Nephron (organoid): ENCODE measurements around the gene WLS.

Experiments
- H3K27ac Mint-ChIP-seq, 3 experiments: 2 replicates each; pipeline ENCODE4 v1.8.0; 2020; ENCODE audit warnings: mixed read lengths in 3 of 3, mild to moderate bottlenecking in 2 of 3, moderate library complexity in 1 of 3
- H3K27me3 Mint-ChIP-seq: 2 replicates; pipeline ENCODE4 v1.8.0; 2021; ENCODE audit warnings: low read depth, mild to moderate bottlenecking, moderate library complexity, mixed read lengths
- H3K36me3 Mint-ChIP-seq: 2 replicates; pipeline ENCODE4 v1.8.0; 2020; ENCODE audit warnings: low read depth, mixed read lengths
- H3K4me1 Mint-ChIP-seq: 2 replicates; pipeline ENCODE4 v1.8.0; 2020; ENCODE audit warnings: mixed read lengths
- H3K4me3 Mint-ChIP-seq, 3 experiments: 2 replicates each; pipeline ENCODE4 v1.8.0; 2020; ENCODE audit warnings: mild to moderate bottlenecking in 3 of 3, mixed read lengths in 3 of 3, moderate library complexity in 2 of 3
- H3K9me3 Mint-ChIP-seq: 2 replicates; pipeline ENCODE4 v1.8.0; 2020; ENCODE audit warnings: mixed read lengths
- CTCF ChIP-seq, 3 experiments: fragments of 200-600 bp; sonication (generic); IDR thresholded peaks; one replicate each; pipeline ENCODE4 v1.5.0; 2021; ENCODE audit warnings: antibody characterized with exemption in 3 of 3; ENCODE audit not compliant: unreplicated experiment in 3 of 3

WLS gene

GRCh38 chr1:68148631-68149030 is 83.7 kb downstream of the WLS start:
- peaks cover 52% of the 10 kb centered on the region for H3K36me3 Mint-ChIP-seq
- H3K9me3 Mint-ChIP-seq: no peaks in the 10 kb centered on the region
- no peak overlapping the region for H3K4me3 Mint-ChIP-seq
- peaks cover 32% of the 10 kb centered on the region for H3K4me1 Mint-ChIP-seq
- no peaks in the 10 kb centered on the region for H3K27me3 Mint-ChIP-seq
- TF ChIP-seq CTCF (IDR thresholded peaks at IDR 0.05; ENCODE audit: unreplicated experiment in 3 of 3): no peak
- H3K27ac Mint-ChIP-seq: peak overlapping the region in 2 of 3 experiments; percentile 28 to 92

- no peaks in the 10 kb centered on the region for H3K27me3 Mint-ChIP-seq
- H3K4me1 Mint-ChIP-seq: peaks cover 32% of the 10 kb centered on the region
- H3K9me3 Mint-ChIP-seq: no peaks in the 10 kb centered on the region
- no peak overlapping the region for H3K4me3 Mint-ChIP-seq
- peaks cover 52% of the 10 kb centered on the region for H3K36me3 Mint-ChIP-seq
- TF ChIP-seq CTCF (IDR thresholded peaks at IDR 0.05; ENCODE audit: unreplicated experiment in 3 of 3): no peak
- H3K27ac Mint-ChIP-seq: peak overlapping the region; percentile 71 to 92 (median 86)
Measured at GRCh38 chr1:68147534-68148171, 84.7 kb downstream of the WLS start.

GRCh38 chr1:68145418-68146126 is 86.8 kb downstream of the WLS start:
- no peak for TF ChIP-seq CTCF (IDR thresholded peaks at IDR 0.05; ENCODE audit: unreplicated experiment in 3 of 3)
- Mint-ChIP-seq H3K9me3 (no peaks in the 10 kb centered on the region), H3K27ac (peak overlapping the region; percentile 42 to 86 (median 57))

GRCh38 chr1:68144856-68145255 is 87.5 kb downstream of the WLS start:
- Mint-ChIP-seq H3K27ac (peak overlapping the region; percentile 42 to 86 (median 57)), H3K27me3 (no peaks in the 10 kb centered on the region), H3K9me3 (no peaks in the 10 kb centered on the region), H3K4me1 (peaks cover 55% of the 10 kb centered on the region), H3K36me3 (peaks cover 55% of the 10 kb centered on the region), H3K4me3 (no peak overlapping the region)
- no peak for TF ChIP-seq CTCF (IDR thresholded peaks at IDR 0.05; ENCODE audit: unreplicated experiment in 3 of 3)

More at GRCh38 chr1:68145418-68146126, 86.8 kb downstream of the WLS start:
- Mint-ChIP-seq H3K4me3 (no peak overlapping the region), H3K4me1 (peaks cover 51% of the 10 kb centered on the region), H3K27me3 (no peaks in the 10 kb centered on the region), H3K36me3 (peaks cover 55% of the 10 kb centered on the region)

GRCh38 chr1:68143633-68144032 is 88.7 kb downstream of the WLS start:
- no peak for TF ChIP-seq CTCF (IDR thresholded peaks at IDR 0.05; ENCODE audit: unreplicated experiment in 3 of 3)
- H3K36me3 Mint-ChIP-seq: peaks cover 50% of the 10 kb centered on the region
- no peaks in the 10 kb centered on the region for H3K27me3 Mint-ChIP-seq
- H3K9me3 Mint-ChIP-seq: no peaks in the 10 kb centered on the region
- H3K4me1 Mint-ChIP-seq: peaks cover 44% of the 10 kb centered on the region
- no peak overlapping the region for H3K4me3 Mint-ChIP-seq
- H3K27ac Mint-ChIP-seq: no peak overlapping the region
